HG03060 (cell line): Measurements from ENCODE around the gene ITPR3.

Experiments used
- ATAC-seq: cut with Tn5 transposase; IDR thresholded peaks from one replicate; pipeline ENCODE4 v1.9.1; 2021; ENCODE audit warnings: low read depth, moderate number of reproducible peaks; ENCODE audit not compliant: unreplicated experiment

ITPR3 gene

DNA sequence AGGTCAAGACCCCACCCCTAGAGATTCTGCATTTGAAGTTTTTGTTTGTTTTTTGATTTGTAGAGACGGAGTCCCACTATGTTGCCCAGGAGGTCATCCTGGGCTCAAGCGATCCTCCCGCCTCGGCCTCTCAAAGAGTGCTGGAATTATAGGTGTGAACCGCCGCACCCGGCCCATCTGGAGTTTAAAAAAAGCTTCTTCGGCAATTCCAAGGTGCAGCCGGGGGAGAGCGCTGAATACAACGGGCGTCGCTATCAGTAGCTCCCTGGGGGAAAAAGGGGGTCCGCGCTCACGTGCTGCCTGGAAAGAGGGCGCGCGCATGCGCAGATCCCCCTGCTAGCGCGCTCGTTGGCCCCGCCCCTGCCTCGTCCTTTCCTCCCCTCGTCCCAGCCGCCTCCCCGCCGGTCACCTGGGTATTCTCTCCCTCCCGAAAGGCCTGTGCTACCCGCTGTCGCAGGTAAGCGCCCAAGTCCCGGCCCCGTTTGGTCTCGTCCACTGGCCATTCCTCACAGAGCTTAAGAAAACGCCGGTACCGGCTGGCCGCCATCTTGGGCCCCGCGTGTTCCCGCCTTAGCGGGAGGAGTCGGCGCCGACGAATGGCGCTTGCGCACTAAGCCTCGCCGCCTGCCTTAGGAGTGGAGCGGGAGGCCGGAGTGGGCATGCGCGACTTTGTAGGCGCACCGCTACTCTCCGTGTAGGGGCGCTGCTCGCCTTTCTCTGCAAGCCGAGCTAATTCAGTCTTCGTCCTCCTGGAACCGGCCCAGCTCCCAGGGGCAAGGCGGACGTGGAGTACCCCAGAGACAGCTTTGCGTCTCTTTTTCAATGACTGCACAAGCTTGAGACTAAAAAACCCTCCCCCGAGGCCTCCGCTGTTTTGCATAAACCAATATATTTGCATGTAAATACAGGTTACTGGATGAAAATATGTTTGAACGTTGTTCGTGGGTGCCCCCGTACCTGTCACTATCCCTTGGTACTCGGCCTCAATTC lies 90.3 kb downstream of the ITPR3 start, which contains the start of gene UQCC2:
Gene UQCC2 (minus strand): TSS at position 561 of the 990 bp plus-strand sequence. CDS start 14 bp downstream, at position 547.
- ATAC-seq = peak; percentile 65

DNA sequence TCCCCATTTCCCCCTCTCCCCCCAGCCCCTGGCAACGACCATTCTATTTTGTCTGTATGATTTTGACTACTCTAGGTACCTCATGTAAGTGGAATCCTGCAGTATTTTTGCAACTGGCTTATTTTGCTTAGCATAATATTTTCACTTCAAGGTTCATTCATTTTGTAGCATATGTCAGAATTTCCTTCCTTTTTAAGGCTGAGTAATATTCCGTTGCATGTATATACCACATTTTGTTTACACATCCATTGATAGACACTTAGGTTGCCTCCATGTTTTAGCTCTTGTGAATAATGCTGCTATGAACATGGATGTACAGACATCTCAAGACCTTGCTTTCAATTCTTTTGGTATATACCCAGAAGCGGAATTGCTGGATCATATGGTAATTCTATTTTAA lies 91.8 kb downstream of the ITPR3 start:
- ATAC-seq = no peak

DNA sequence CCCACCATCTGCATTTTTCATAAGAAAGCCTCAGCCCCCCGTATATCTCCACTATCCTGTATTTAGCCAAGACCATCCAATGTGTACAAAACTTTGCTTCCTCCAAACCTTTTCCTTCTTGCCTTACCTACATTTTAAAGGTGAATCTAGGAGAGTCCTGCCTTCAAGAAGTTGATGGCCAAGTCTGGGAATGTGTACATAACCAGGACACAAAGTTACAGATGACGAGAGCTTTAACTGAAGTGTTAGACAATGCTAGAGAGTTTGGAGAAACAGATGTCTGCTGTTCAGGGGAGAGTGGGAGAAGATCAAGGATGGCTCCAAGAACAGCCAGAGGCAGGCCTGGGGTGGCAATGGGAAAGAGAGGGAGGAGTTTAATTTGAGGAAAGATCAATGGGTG lies 92.7 kb downstream of the ITPR3 start:
- no peak for ATAC-seq

- no peak for ATAC-seq
Measured at GRCh38 chr6:33714385-33715040, 93.4 kb downstream of the ITPR3 start.

DNA sequence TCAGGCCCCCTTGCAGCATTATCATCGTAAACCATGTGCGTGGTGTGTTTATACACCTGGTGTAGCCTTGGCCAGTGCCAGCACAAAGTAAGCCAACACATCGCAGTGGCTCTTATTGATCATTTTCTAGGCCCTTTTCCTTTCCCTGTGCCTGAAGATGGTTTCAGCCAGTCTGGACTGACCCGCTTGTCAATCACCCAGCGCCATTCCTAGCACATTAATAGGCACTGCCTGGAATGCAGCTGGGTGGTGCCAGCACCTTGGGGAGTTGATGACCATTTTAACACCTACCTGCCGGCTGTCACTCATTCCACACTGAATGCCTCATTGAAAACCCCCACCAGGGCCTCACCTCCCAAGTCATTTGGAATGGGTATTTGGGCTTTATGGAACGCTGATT lies 95.3 kb downstream of the ITPR3 start:
- no peak for ATAC-seq

GRCh38 chr6:33716890-33717632 lies 95.9 kb downstream of the ITPR3 start:
- ATAC-seq = no peak

GRCh38 chr6:33717934-33718455 lies 96.9 kb downstream of the ITPR3 start:
- no peak for ATAC-seq

GRCh38 chr6:33718713-33719112 lies 97.6 kb downstream of the ITPR3 start:
- ATAC-seq = no peak

DNA sequence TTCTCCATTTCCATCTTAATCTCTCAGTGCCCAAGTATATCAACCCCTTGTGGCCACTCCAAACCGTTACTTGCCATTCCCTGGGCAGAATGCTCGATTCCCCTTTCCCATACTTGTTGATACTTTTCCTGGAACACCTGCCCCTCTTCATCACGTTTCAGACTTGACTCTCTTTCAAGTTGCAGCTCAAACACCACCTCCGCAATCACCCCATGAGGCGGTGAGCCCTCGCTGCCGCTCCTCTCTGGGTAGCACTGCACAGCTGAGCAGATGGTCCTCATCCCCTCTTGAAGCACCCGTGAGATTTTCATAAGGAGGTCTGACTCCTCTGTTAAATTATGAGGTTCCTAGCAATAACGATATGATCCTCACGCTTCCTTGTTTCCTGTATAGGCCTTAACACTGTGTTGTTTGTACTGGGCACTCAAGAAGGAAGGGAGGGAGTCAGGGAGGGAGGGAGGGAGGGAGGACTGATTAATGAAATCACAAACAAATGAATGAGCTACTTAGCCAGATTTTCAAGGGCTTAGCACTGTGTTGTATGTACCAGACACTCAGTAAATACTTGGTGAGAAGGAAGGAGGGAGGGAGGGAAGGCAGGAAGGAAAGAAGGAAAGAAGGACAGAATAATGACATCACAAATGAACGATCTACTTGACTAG lies 98.3 kb downstream of the ITPR3 start:
- ATAC-seq = no peak

- no peak for ATAC-seq
Measured at GRCh38 chr6:33720998-33721397, 99.9 kb downstream of the ITPR3 start.

GRCh38 chr6:33721508-33721907 lies 100.4 kb downstream of the ITPR3 start:
- no peak for ATAC-seq

DNA sequence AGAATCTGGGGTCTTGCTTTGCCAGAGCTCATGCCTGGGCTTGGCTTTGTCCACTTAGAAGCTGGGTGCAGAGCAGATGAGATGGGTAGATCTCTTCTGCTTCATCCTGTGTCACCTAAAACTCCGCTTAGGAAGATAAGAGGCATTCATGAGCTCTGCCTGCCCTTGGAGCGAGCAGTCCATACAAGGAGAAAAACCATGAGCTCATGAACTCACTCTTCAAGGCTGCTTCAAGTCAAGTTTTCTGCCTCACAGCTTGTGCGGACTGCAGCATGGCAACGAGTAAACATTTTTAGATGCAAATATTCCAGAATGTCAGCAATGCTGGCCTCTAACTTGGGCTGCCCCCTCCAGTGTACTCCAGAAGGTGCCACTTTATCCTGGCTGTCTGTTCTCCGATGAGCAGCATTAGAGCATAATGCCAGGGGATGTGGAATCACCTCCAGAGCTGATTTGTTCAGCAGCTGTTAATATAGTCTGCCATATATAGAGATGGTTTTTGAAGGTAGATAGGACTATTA lies 101.0 kb downstream of the ITPR3 start:
- no peak for ATAC-seq

DNA sequence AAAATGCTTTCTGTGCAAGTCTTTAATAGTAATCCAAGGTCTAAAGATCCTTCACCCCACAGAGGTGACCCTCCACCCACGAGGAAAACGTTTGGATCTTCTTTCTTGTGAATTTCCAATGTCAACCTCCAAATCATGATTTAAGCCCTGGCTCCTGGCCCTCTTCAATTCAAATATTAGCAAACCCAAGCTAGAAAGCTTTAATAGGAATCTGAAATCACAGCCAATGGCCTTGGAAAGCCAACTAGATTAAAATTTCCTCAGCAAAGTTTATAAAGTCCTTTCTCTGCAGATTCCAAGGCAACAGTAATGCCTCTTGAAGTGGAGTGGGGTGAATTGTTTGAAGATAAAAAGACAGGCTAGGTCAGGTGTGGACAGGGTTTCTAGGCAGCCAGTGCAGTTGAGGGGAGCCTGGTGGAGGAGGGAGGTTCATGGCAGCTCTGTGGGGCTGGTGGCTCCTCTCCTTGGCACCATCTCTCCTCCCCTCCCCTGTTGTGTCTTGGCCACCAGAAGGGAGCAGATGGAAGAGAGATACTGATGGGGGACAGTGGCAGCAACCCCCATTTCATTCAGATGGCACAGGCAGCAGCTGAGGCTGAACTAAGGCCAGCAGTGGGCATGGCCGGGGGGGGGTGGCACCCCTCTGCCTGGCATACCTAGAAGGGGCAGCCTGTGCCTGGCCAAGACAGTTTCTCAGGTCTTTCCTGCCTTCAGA lies 102.4 kb downstream of the ITPR3 start:
- ATAC-seq = no peak

- no peak for ATAC-seq
Measured at GRCh38 chr6:33724102-33725023, 103.2 kb downstream of the ITPR3 start.

DNA sequence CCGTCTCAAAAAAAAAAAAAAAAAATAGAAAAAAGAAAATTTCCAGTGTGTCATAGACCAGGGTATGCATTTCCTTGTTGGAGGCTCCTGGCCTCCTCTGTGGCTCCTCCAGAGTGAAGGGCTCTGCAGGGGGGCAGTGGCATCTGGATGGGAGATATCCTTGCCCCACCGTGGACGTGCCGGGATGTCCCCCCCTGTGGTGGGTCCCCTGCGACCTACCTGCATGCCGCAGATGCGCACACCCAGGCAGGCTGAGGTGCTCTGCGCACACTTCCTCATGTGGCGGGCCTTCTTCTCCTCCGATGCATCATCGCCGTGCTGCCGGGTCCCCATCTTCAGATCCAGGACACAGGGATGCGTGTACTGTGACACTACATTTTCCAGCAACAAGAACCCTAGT lies 104.1 kb downstream of the ITPR3 start:
- no peak for ATAC-seq

- no peak for ATAC-seq
Measured at GRCh38 chr6:33725891-33726673, 105.0 kb downstream of the ITPR3 start.

- no peak for ATAC-seq
Measured at GRCh38 chr6:33726696-33727095, 105.6 kb downstream of the ITPR3 start.
